Fibroblast of lung (primary cell): ENCODE data around the gene KIRREL2.

Experiments
- CTCF ChIP-seq, 2 donors: IDR thresholded peaks in 1 of 2; conservative IDR thresholded peaks in 1 of 2; 1 replicate in 1 of 2; 2 replicates in 1 of 2; pipeline ENCODE4 v1.5.1; 2011 to 2012; ENCODE audit warnings: low read length in 2 of 2, control low read depth in 1 of 2, inconsistent platforms in 1 of 2, low read depth in 1 of 2, mild to moderate bottlenecking in 1 of 2
- EZH2 ChIP-seq: IDR thresholded peaks from 2 replicates; pipeline ENCODE4 v1.5.1; 2012; ENCODE audit warnings: low read length, control low read depth, mild to moderate bottlenecking; ENCODE audit errors: missing control alignments

GRCh38 chr19:35832054-35832453, 24.7 kb upstream of the KIRREL2 start:
- TF ChIP-seq CTCF (conservative IDR thresholded peaks at IDR 0.05 in 1 of 2, IDR thresholded peaks at IDR 0.05 in 1 of 2; ENCODE audit: low read depth in 1 of 2, low read length in 2 of 2) (no peak), EZH2 (no peak)
